ENCODE data around the gene ASB12.
"Not testable (repeated sequence)": the region's sequence is repeated elsewhere in the genome, so short reads cannot be mapped to it uniquely, and the experiment has no call there.

ASB12 gene, protein sequence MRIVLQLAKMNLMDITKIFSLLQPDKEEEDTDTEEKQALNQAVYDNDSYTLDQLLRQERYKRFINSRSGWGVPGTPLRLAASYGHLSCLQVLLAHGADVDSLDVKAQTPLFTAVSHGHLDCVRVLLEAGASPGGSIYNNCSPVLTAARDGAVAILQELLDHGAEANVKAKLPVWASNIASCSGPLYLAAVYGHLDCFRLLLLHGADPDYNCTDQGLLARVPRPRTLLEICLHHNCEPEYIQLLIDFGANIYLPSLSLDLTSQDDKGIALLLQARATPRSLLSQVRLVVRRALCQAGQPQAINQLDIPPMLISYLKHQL

DNA sequence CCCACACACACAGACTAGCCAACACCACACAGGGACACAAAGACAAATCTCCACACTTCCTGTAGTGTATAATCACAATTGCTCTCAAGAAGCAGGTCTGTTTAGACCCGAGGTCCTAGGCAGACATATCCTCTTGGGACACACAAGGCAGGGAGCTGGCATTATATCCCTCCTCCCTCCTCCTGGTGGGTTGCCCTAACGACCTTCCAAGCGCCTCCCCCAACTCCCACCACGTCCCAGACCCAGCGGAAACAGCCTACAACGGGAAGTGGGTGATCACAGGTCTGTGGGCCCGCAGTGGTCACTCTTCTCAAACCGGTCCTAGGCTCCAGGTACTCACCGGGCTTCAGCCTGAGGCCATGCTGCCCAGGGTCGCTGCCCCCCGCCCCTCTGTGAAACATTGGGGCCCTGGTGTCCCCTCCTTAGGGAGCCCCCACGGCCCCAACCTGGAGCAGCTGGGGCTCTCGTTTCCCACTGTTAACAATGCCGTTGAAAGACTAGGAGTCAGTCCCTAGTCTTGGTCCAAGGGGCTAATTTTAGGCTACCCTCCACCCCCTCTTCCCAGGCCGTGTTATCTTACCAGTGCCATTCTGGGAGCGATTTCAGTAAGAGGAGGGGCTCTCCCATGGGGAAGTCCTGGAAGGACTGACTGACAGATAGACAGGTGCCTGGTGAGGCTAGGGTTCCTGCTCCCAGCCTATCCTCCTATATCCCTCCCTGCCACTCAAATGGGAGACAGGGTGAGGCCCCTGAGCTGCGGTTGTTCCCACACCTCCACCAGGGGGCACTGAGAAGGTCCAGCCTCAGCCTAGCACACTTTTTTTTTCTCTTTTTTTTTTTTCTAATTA is at the start of gene ASB12:
Gene ASB12 (minus strand): TSS at position 485 of the 848 bp plus-strand sequence. CDS start 4,957 bp downstream, outside the sequence.
- DNase-seq: no peak

DNA sequence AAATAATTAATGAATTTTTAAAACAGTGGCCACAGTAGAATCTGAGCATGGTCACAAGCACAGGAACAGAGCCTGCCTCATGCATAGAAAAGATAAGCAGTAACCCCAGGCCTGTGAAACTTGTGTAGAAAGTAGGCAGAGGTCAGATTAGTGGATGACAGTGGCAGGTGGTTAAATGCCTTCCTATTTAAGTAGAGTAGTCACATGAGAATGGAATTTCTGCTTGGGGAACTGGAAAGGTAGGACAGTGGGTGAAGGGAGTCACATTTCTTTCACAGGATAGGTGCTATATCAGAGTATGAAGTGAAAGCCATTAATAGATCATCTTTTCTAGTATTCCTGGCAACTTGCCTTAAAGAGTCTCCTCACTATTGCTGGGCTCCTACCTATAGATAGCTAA is 34.9 kb upstream of the ASB12 start:
- no peak for DNase-seq

DNA sequence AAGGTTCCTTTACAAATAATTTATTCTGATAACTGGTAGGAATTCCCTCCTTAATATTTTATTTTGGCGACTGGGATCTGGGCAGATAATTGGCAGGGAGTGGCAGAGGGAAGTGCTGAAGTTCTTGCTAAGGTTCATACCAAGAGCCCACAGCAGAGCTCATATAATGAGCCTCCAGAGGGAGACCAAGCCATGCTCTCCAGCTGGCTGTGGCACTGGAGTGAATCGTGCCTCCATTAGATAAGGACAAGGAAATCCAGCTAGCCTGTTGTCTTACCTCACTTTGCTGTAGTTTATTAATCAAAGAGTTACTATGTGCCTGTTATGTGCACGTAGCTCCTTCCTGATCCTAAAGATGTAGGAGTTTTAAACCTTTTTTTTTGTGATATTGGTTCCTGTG is 1.3 kb downstream of the ASB12 start:
- no peak for DNase-seq

DNA sequence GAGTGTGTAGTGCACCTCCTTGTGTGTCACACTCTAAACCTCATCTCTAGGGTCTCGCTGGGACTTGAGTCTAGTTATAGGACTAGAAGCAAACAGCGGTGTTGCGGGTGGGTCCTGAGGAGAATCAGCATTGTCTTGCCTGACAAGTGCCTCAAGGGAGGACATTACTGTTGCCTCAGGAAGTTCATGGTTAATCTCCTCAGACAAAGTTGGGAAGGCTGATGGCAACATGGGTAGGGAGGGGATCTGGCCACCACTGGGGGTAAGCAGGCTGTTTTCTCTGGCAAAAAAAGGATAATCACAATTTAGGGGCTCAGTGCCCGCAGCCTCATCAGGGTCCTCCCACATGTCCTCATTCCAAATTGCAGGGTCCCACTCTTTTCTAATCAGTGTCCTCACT is 12.4 kb downstream of the ASB12 start:
- DNase-seq: no peak

DNA sequence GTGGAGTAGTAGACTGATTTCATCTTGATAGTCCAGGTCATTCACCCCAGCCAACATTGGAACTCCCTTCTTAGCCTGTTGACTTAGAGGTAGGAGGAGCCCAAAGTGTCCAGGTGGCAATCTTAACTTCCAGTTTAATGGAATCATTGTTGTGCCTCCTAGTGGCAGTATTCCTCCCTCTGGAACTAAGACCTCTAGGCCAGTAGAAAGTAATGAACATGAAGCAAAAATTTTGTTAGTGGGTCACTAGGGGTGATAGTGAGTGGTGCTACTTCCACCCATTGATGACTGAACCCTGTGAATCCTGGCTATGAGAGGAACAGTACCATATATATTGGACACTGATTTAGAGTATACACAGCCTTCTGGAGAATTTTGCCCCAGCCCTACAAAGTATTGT is 16.4 kb downstream of the ASB12 start:
- not testable (repeated sequence) for DNase-seq

DNA sequence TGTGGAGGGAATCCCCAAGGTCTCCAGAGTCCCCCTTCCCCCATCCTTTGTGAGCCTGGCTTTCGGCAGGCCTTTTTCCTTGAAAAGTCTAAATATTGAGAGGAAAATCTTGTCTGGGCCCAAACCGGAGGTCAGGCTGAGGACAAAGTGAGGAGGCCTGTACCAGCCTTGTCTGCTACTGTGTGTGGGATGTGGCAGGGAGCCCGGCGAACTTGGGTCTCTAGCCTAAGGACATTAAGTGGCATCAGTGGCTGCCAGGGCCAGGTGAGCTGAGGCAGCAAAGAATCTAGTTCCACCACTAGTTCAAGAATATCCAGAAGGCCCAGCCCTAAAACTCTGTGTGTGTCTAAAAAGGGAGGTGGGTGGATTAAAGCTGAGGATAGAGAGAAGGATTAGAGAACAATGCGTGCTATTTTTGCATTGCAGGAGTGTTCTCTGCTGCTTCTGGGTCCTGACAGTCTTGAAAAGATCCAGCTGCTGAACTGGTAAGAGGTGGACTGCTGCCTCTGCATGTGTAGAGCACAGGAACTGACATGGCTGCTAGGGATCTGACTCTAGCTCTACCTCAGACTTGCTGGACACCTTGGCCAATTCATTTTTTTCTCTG is 23.7 kb downstream of the ASB12 start:
- no peak for DNase-seq

DNA sequence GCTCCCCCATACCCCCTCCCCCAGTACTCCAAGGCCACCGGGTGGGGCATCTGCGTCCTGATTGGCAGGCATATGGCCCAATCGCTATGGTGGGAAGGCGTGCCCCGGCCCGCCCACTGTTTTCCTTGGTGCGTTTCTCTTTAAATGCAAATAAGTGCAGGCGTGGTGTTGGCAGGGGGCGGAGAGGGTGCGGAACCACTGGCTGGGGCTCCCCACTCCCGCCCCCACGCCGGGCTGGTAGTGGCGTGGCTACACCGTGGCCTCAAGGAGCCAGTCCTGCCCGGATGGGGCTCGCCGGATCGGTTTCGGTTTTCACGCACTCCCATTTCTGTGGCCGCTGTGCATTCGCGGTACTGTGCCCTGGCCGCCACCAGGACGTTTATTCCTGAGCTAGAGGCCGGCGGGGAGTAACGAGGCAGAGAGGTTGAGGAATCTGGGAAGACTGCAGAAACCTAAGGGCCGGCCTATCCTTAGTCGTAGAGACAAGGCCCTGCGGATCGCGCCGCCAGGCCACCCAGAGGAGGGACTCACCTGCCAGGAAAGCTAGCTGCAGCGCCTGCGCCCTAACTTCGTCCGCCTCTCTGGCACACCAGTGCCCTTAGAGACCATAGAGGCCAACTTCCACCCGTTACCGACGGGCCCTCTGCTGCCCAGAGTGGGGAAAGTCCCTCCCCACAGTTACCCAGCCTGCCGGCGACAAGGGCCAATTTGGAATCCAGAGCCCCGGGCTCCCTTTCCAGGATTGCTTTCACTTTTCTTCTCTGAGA is 24.5 kb downstream of the ASB12 start:
- DNase-seq: peak; percentile 85 to 87

DNA sequence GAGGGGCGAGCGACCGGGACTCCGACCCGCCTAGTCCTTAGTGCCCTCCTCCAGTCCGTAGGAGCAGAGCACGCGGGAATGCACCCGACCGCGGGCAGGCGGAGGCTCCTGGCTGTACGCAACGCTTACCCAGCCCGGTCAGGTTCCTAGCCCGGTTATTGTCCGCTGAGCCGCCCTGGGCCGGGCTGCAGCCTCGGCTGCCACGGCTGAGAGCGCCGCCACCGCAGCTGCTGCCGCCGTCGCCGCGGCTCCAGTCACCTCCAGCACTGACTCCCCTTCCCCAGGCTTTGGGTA is 25.0 kb downstream of the ASB12 start, which contains the start of gene AMER1:
Gene AMER1 (minus strand): TSS at position 268 of the 294 bp plus-strand sequence. CDS start 12,422 bp downstream, outside the sequence.
- DNase-seq: no peak

DNA sequence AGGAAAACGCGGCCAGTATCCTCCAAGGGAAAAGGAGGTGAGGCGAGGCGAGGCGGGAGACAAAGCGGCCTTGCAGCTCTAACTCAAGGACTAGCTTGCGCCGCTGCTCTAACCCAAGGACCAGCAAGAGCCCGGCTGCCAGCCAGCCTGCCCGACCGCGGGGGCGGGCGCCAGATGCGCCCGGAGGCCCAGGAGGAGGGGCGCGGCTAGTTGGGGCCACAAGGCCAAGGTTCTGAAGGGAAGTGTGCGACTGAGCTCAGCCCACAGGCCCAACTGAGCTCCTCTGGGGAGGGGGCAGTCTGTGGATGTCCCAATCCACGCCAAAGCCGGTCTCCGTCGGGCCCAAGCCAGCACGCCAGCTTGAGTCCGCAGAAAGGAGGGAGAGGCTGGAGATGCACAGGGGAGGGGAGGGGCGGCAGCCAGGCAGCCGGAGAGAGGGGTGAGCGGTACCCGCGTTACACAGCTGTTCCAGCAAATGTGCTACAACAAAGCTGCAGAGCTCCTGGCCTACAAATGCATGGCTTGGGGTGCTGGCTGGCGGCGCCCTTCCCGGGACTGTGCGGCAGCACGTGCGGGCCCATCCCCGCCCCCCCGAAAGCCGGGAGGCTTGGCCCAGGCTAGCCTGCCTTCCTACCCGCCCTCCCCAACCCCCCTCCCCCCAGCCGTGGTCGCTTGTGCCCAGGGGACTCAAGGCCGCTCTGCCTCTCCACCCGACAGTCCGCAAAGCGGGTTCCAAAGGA is 25.5 kb downstream of the ASB12 start:
- peak; percentile 14 to 20 for DNase-seq

DNA sequence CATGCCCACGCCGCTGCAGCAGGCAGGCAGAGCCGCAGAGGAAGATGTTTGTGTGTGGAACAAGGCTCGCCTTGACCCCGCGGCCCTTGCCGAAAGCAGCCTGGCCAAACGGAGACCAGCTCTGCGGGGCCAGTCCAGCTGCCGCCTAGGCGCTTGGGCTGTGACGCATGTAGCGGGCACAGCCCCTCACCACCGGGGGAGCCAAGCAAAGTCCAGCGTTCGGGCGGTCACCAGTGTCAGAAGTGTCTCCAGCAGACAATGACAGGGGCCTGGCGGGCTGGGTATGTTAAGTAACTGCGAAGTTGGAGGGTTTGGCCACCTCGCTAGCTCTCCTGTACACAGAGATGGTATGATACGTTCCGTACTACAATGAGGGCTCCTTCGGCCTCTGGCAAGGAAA is 26.2 kb downstream of the ASB12 start:
- DNase-seq: no peak

DNA sequence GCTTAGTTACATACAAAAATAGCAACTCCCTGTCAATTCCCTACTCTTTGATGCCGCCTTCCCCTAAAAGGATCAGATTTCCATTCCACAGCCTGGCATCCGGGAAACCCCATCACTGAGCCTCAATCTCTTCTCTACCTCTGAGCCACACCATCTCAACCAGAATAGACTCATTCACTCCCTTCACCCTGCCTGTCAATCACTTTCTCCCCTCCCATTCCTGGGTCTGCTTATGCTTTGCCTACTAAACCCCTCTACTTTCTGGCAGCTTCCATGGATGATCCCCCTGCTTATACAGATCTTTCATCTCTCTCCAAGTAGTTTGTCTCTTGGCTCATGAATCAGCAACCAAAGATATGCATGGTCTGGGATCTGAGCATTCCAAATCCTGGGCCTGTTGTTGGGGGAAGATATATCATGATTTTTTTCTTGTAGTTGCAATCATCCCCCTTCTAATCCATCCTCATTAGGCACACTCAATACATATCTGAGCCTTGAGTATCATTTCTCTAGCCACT is 27.5 kb downstream of the ASB12 start:
- no peak for DNase-seq

DNA sequence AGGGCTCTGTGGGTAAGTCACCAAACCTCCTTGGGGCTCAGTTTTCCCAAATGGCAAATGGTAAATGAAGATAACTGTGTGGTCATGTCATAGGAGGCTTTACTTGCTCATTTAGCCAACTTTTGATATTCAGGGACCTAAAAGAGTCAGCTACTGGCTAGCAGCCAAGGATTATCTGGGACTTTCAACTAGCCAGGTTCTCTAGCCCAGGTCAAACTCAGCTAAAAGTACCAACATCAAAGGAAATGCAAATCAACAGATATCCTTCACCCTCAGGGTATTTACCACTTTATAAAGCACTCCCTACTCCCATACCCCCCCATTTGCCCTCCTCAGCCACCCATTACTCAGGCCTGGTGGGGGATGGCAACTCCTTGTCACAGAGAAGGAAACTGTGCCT is 32.4 kb downstream of the ASB12 start:
- DNase-seq: no peak

DNA sequence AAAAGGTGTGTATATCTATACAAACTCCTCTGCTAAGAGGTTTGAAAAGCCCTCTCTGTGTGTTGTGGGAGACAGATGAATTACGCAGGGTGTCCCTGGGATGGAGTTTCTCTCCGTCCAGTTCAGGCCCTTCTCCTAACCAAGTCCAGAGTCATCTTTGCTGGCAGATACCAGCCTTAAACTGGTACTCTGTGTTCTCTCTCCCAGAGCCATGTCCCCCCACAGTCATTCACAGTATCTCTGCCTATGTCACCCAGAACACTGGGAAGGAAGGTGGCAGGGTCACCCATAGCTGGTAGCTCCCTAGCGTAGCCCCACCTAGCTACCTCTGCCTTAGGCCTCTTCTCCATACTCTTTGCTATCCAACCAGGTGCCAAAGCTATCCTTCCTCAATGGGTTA is 33.8 kb downstream of the ASB12 start:
- DNase-seq: no peak

DNA sequence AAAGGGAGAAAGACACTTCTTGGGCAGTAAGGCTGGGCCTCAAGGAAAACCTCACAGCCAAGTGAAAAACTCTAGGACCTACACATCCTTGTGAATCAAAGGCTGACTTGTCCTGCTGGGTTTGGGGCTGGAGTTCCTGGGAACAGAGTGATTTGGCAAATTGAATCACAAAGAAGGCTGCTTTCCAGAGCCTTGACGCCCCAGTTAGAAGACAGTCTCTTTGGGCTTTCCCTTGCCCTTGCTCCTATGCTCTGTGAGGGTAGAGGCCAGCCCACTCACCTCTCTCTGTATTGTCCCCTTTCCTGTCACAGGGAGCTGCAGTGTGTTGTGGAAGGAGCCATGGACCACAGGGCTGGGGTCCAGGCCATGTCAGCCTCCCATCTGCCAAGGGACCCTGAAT is 34.5 kb downstream of the ASB12 start:
- DNase-seq: no peak

DNA sequence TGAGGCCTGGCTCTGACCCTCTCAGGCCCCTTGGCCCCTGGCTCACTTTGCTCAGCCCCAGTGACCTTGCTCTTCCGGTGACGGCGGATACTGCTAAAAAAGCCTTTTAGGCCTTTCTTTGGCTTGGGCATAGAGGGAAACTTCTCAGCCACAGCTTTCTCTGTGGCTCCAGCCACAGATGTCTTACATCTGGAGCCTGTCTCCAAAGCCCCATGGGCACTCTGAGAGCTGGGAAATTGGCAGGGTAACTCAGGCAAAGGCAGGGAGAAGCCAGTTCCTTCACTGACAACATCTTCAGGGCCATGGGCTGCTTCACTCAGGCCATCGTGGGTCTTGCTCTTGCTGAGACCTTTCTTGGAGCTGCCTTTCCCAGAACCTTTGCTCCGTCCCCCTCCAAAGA is 37.7 kb downstream of the ASB12 start:
- no peak for DNase-seq

DNA sequence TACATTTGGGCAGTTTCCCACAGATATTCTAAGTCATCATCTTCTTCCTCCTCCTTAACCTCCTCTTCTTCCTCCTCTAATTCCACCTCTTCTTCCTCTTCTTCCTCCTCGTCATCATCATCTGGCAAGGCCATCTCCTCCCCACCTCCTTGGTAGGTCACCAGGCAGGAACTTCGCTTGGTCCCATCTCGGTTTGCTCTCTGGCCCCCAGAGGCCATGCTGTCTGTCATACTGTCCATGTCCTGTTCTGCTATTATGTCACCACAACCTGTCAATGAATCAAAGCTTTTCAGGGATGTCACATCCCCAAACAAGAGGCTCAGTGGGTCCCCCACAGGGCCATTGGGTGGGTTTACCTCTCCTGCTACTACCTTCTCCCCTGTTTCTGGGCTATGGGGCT is 38.4 kb downstream of the ASB12 start:
- no peak for DNase-seq

DNA sequence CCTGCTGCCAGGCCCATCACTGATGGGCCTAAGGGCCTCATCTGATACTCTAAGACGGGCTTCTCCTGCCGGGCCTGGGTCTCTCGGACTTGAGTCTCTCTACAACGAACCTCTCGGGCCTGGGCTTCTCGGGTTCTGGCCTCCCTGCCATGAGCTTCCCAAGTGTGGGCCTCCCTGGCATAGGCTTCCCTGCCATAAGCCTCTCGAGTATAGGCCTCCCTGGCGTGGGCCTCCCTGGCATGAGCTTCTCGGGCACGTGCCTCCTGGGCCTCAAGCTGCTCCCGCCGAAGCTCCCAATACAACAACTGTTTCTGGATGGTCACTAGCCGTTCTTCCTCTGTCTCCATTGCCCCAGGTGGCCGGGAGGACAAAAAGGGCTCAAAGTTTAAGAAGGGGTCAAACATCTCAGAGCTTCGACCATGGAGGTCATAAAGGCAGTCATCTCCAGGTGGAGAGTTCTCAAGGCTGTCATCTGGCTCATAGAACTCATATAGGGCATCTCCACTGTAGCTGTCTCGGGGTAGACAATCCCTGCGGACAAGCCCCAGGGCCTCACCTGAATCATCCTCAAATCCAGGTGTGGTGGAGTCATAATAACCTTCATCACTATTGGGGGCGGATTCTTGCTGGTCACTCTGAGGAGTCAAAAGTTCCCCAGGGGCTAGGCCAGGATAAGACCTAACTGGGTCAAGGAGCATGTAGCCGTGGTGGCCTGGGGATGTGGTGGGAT is 39.0 kb downstream of the ASB12 start:
- DNase-seq: no peak

DNA sequence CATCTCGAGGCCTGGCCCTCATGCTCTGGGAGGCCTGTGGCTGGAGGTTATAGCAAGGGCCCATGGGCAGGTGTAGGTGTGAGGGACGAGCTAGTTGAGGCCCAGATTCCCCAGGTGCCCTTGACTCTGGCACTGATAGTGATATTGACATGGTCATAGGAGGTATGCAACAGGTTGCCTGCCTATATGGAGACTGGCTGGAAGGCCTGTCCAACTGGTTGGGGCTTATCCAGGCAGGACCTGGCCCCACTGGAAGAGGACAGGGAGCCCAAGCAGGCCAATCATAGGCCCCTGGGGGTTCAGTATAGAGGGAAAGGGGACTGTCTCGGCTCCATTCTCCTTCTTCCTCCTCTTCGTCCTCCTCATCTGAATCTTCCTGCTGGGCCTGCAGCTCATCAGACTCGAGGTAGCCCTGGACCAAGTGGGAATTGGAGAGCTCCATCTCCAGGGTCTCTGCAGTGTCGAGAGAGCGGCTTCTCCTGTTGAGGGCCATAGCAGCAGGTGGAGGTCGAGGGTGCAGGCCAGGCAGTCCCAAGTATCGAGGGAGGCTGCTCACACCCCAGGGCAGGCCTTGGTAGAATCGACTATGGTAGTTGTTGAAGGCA is 40.2 kb downstream of the ASB12 start:
- no peak for DNase-seq

DNA sequence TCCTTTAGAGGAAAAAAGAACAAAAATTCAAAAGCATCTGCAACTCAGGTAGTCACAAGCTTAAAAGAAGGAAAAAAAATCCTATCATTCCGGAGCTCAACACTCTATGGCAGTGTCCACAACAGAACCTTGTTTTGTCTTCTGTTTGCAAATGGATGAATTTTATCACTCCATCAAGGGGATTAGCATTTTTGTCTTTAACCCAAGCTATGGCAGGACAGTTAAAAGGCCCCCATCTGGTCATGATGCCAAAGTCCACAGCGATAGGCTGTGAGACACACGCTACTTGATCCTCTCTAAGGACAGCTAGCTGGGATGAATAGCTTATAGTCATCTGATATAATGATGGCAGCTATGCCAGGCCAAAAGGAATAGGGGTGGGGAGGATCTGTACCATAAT is 41.5 kb downstream of the ASB12 start:
- no peak for DNase-seq

DNA sequence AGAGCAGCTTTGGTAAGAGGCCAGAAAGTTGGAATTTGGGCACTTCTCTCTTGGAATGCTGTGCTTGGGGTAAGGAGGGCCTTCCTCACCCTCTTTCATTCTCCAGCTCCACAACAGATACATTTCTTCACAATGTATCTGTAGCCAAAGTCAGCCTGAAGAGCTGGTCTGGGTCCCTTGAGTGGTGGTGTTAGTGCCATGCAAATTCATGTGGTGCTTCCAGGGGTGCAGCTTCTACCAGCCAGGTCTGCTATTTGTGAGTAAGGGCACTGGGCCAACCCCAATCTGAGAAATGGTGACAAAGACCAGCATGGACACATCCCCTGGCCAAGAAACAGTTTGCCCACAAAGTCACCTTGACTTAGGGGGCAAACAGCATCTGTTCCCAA is 42.7 kb downstream of the ASB12 start:
- DNase-seq: no peak

Measured in stimulated activated CD4-positive, alpha-beta T cell treated with anti-CD3 and anti-CD28 coated beads, Interleukin-2, amount 100 ng/mL, for 24 hours (primary cell).